Fibroblast of lung (primary cell): ENCODE results near the gene CDKAL1.

Experiments
- EZH2 ChIP-seq: IDR thresholded peaks from 2 replicates; pipeline ENCODE4 v1.5.1; 2012; ENCODE audit warnings: low read length, control low read depth, mild to moderate bottlenecking; ENCODE audit errors: missing control alignments
- TF ChIP-seq, protein P1 (sequence below), 2 donors: IDR thresholded peaks in 1 of 2; conservative IDR thresholded peaks in 1 of 2; 1 replicate in 1 of 2; 2 replicates in 1 of 2; pipeline ENCODE4 v1.5.1; 2011 to 2012; ENCODE audit warnings: low read length in 2 of 2, control low read depth in 1 of 2, inconsistent platforms in 1 of 2, low read depth in 1 of 2, mild to moderate bottlenecking in 1 of 2

GRCh38 chr6:21257125-21257524 is 722.9 kb downstream of the CDKAL1 start:
- TF ChIP-seq, protein P1, sequence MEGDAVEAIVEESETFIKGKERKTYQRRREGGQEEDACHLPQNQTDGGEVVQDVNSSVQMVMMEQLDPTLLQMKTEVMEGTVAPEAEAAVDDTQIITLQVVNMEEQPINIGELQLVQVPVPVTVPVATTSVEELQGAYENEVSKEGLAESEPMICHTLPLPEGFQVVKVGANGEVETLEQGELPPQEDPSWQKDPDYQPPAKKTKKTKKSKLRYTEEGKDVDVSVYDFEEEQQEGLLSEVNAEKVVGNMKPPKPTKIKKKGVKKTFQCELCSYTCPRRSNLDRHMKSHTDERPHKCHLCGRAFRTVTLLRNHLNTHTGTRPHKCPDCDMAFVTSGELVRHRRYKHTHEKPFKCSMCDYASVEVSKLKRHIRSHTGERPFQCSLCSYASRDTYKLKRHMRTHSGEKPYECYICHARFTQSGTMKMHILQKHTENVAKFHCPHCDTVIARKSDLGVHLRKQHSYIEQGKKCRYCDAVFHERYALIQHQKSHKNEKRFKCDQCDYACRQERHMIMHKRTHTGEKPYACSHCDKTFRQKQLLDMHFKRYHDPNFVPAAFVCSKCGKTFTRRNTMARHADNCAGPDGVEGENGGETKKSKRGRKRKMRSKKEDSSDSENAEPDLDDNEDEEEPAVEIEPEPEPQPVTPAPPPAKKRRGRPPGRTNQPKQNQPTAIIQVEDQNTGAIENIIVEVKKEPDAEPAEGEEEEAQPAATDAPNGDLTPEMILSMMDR (conservative IDR thresholded peaks at IDR 0.05 in 1 of 2, IDR thresholded peaks at IDR 0.05 in 1 of 2; ENCODE audit: low read depth in 1 of 2, low read length in 2 of 2) = no peak
- no peak for TF ChIP-seq EZH2
